ENCODE results near the gene TMEM239.

Gene TMEM239

GRCh38 chr20:2849529-2849928 lies 33.4 kb downstream of the TMEM239 start:
- no peak for DNase-seq (ENCODE audit: low read depth in 2 of 2)

- DNase-seq (ENCODE audit: low read depth in 2 of 2): no peak
Observed at GRCh38 chr20:2851086-2851485, 34.9 kb downstream of the TMEM239 start.

DNA sequence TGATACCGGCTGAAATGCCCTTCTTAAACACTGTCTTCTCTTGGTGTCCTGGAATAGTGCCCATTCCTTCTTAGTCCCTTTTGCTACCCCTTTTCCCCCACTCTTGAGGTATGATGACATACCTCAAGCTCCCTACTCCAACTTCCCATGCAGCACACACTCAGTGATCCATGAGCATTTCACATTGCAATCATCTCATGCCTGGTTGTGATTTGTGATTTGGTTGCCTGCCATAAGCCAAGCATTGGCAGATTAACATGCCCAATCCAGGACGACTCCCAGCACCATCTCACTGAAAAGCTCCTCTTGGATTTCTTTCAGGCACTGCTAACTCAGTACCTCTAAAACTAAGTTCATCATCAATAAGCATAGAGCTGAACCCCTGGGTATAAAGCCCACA lies 42.4 kb downstream of the TMEM239 start:
- DNase-seq (ENCODE audit: low read depth in 2 of 2): no peak

- no peak for DNase-seq (ENCODE audit: low read depth in 2 of 2)
Observed at GRCh38 chr20:2859330-2860121, 43.4 kb downstream of the TMEM239 start.

DNA sequence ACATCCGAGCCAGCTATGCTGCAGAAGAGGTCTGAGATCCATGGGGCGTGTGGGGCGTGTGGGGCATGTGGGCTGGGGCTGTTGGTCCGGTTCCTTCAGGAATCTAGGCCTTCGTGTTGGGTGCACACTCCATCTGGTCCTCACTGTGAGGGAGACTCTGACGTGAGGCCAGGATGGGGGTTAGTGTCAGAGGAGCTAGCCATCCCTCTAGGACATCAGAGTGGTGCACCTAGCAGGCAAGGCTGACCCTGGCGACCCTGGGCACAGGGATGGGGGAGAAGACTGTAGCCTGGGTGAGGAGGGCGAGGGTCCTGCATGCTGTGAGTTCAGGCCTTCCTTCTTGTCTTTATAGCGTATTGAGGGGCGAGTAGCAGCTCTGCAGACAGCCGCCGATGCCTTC lies 48.5 kb downstream of the TMEM239 start:
- no peak for DNase-seq (ENCODE audit: low read depth in 2 of 2)

DNA sequence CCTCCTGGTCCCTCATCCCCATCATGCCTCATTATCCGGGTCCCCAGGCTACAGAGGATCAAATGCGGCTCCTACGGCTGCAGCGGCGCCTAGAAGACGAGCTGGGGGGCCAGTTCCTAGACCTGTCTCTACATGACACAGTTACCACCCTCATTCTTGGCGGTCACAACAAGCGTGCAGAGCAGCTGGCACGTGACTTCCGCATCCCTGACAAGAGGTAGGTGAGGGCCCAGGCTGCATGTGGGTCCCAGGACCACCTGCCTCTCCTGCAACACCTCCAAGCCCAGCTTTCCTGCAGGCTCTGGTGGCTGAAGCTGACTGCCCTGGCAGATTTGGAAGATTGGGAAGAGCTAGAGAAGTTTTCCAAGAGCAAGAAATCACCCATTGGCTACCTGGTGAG lies 48.9 kb downstream of the TMEM239 start:
- no peak for DNase-seq (ENCODE audit: low read depth in 2 of 2)

DNA sequence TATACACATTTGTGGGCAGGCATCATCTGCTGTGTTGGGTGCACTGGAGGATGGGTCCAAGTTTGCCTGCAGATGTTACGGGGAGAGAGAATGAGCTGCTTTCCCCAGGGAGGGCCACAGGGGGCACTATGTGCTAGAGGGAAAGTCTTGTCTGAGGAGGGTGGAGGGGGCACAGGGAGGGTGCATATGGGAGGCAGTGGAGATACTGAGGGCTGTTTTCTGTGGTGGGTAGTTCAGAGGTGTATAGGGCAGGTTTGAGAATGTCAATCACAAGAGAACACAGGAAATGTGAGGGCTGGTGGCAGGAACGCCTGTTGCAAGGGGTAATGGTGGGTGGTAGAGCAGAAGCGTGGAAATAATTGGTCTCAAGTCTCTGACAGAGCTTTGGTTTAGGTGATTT lies 49.5 kb downstream of the TMEM239 start:
- DNase-seq (ENCODE audit: low read depth in 2 of 2): peak in 1 of 2 donors; percentile 19

GRCh38 chr20:2866236-2866635 lies 50.1 kb downstream of the TMEM239 start:
- no peak for DNase-seq (ENCODE audit: low read depth in 2 of 2)

DNA sequence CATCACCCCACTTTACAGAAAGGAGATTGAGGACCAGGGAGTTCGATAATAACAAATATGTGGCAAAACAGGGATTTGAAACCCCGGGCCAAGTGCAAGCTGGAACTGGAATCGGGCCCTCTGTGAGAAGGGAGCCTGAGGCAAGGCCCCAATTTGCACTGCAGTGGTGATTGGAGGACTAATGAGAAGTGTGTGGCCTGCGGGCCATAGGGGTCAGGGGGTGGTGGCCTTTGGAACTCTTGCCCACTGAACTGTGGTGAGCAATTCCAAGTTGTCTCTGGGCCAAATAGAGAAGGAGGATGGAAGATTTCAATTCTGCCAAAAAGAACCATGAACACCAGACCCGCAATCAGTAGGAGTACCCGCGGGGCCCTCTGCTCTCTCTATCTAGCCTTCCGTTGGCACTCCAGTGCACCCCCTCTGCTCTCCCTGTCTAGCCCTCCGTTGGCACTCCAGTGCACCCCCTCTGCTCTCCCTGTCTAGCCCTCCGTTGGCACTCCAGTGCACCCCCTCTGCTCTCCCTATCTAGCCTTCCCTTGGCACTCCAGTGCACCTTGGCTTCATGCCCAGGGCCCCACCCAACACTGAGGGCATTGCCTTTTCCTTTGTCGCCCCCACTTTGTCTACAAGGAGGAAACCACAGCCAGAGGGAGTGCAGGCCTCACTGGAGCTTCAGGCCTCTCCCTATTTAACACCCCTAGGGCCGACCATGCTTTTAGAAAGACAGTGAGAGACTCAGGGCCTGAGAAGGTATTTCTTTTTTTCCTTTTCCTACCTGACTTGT lies 51.1 kb downstream of the TMEM239 start:
- DNase-seq (ENCODE audit: low read depth in 2 of 2): no peak

Measured in stimulated activated CD4-positive, alpha-beta T cell treated with anti-CD3 and anti-CD28 coated beads, Interleukin-1b, Interleukin-23, amount 100 ng/mL, for 1 hour (primary cell).